ENCODE data around the gene URI1. TPM values are rescaled to one million over a fixed set of nuclear protein-coding genes. Genes with fewer than 3 reads are reported as not detected.
A peak's percentile ranks its signal among the peaks of the same experiment; 100 is the strongest.

URI1 gene
- total and polyA plus RNA-seq, 2 of the 8 experiments (the other 6 are each of a cell fraction or from before 2014, with no cell fraction given): 27.7 to 64.3 TPM

GRCh38 chr19:29942404-29943261 is 594 bp downstream of the URI1 start (continued):
- TF ChIP-seq FOSL1 (IDR thresholded peaks at IDR 0.05; ENCODE audit: insufficient read depth, low read depth, low read length): no peak
- TF ChIP-seq TCF12 (IDR thresholded peaks at IDR 0.05; ENCODE audit: low read depth, low read length): 0 out of 2 replicates have a peak, but pooled peaks have one; percentile 7
- TF ChIP-seq YY1 (IDR thresholded peaks at IDR 0.05; ENCODE audit: low read depth, low read length): no peak
- TF ChIP-seq POU5F1 (IDR thresholded peaks at IDR 0.05; ENCODE audit: low read depth, low read length): no peak
- 0 out of 2 replicates have a peak, but pooled peaks have one; percentile 36 for TF ChIP-seq RBBP5 (IDR thresholded peaks at IDR 0.05; ENCODE audit: borderline replicate concordance, low read depth, low read length)
- no peak for TF ChIP-seq EZH2 (IDR thresholded peaks at IDR 0.05; ENCODE audit: low read depth, low read length, severe bottlenecking)
- TF ChIP-seq GABPA (IDR thresholded peaks at IDR 0.05; ENCODE audit: borderline replicate concordance, insufficient read depth, low read length): no peak
- no peak for TF ChIP-seq JUND (IDR thresholded peaks at IDR 0.05; ENCODE audit: low read length)
- no peak for TF ChIP-seq TAF7 (optimal IDR thresholded peaks at IDR 0.05; ENCODE audit: borderline replicate concordance, low read depth, low read length)
- TF ChIP-seq CHD2 (IDR thresholded peaks at IDR 0.05; ENCODE audit: low read length): no peak
- no peak for TF ChIP-seq RXRA (IDR thresholded peaks at IDR 0.05; ENCODE audit: insufficient read depth, low read depth, low read length)
- TF ChIP-seq SAP30 (IDR thresholded peaks at IDR 0.05; ENCODE audit: insufficient read depth, insufficient replicate concordance, low read length): no peak
- TF ChIP-seq, protein P1, sequence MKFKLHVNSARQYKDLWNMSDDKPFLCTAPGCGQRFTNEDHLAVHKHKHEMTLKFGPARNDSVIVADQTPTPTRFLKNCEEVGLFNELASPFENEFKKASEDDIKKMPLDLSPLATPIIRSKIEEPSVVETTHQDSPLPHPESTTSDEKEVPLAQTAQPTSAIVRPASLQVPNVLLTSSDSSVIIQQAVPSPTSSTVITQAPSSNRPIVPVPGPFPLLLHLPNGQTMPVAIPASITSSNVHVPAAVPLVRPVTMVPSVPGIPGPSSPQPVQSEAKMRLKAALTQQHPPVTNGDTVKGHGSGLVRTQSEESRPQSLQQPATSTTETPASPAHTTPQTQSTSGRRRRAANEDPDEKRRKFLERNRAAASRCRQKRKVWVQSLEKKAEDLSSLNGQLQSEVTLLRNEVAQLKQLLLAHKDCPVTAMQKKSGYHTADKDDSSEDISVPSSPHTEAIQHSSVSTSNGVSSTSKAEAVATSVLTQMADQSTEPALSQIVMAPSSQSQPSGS (IDR thresholded peaks at IDR 0.05; ENCODE audit: low read length): no peak
- no peak for TF ChIP-seq ZNF274 (IDR thresholded peaks at IDR 0.05; ENCODE audit: borderline replicate concordance, extremely low read depth, low read length)
- no peak for TF ChIP-seq BCL11A (IDR thresholded peaks at IDR 0.05; ENCODE audit: low read depth in 2 of 2, low read length in 2 of 2)
- no peak for TF ChIP-seq SRF (IDR thresholded peaks at IDR 0.05; ENCODE audit: low read depth, low read length)
- TF ChIP-seq USF2 (IDR thresholded peaks at IDR 0.05; ENCODE audit: low read length): no peak
- TF ChIP-seq CHD1 (IDR thresholded peaks at IDR 0.05; ENCODE audit: low read depth, low read length): no peak
- TF ChIP-seq EGR1 (IDR thresholded peaks at IDR 0.05; ENCODE audit: borderline replicate concordance, low read depth, low read length): no peak
- TF ChIP-seq KDM1A (IDR thresholded peaks at IDR 0.05; ENCODE audit: borderline replicate concordance, low read length): peak; percentile 46; the same call in 1 of the 2 replicates

All from H1 (cell line).